ENCODE results near the gene CKB. TPM values are rescaled to one million over a fixed set of nuclear protein-coding genes. Genes with fewer than 3 reads are reported as not detected.

CKB gene
- total and polyA plus RNA-seq, 9 of the 15 experiments (the other 6 are each of a cell fraction or from before 2014, with no cell fraction given) = 23.9 to 692 (median 132) TPM

DNA sequence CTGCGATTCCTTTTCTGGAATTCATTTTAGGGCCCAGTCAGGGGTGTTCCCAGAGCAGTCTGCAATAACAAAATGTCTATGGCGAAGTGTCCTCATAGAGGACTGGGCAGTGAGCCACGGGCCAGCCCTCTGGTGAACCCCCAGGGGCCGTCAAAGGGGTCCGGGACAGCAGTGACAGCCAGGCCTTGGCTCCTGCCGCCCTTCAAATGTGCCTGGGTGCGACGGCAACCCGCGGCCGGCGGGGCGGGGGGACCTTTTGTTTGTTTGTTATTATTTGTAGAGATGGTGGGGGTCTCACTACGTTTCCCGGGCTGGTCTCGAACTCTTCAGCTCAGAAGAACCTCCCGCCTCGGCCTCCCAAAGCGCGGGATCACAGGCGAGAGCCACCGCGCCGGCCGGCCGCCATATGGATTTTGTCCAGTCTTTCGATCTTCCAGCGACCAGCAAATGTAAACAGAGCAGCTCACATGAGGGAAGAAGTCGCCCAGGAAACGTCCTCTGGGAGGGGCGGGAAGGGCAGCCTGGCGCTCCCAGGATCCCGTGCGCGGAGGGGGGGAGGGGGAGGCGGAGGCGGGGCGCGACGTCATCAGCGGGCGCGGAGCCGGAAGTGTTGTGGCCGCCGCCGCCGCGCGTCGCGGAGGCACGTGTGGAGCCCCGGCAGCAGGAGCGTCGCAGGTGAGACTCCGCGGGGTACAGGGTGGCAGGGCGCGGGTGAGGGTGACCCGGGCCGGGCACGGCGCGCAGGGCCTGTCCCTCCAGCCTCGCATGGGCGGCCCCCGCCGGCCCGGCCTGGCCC lies 6.2 kb upstream of the CKB start, which contains the start of gene TRMT61A (continued):
- TF ChIP-seq, protein P1, sequence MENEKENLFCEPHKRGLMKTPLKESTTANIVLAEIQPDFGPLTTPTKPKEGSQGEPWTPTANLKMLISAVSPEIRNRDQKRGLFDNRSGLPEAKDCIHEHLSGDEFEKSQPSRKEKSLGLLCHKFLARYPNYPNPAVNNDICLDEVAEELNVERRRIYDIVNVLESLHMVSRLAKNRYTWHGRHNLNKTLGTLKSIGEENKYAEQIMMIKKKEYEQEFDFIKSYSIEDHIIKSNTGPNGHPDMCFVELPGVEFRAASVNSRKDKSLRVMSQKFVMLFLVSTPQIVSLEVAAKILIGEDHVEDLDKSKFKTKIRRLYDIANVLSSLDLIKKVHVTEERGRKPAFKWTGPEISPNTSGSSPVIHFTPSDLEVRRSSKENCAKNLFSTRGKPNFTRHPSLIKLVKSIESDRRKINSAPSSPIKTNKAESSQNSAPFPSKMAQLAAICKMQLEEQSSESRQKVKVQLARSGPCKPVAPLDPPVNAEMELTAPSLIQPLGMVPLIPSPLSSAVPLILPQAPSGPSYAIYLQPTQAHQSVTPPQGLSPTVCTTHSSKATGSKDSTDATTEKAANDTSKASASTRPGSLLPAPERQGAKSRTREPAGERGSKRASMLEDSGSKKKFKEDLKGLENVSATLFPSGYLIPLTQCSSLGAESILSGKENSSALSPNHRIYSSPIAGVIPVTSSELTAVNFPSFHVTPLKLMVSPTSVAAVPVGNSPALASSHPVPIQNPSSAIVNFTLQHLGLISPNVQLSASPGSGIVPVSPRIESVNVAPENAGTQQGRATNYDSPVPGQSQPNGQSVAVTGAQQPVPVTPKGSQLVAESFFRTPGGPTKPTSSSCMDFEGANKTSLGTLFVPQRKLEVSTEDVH (IDR thresholded peaks at IDR 0.05; ENCODE audit: low read depth, partially characterized antibody) = no peak
- TF ChIP-seq, protein P2, sequence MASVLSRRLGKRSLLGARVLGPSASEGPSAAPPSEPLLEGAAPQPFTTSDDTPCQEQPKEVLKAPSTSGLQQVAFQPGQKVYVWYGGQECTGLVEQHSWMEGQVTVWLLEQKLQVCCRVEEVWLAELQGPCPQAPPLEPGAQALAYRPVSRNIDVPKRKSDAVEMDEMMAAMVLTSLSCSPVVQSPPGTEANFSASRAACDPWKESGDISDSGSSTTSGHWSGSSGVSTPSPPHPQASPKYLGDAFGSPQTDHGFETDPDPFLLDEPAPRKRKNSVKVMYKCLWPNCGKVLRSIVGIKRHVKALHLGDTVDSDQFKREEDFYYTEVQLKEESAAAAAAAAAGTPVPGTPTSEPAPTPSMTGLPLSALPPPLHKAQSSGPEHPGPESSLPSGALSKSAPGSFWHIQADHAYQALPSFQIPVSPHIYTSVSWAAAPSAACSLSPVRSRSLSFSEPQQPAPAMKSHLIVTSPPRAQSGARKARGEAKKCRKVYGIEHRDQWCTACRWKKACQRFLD (CRISPR knock-in tag; IDR thresholded peaks at IDR 0.05) = peak; percentile 80
- TF ChIP-seq CREB1 (IDR thresholded peaks at IDR 0.05) (peak; percentile 89), CREB1 (CRISPR knock-in tag; IDR thresholded peaks at IDR 0.05) (peak; percentile 87), ZNF584 (CRISPR knock-in tag; IDR thresholded peaks at IDR 0.05; ENCODE audit: low read depth) (no peak), ZNF24 (IDR thresholded peaks at IDR 0.05) (no peak), MBD2 (IDR thresholded peaks at IDR 0.05; ENCODE audit: borderline replicate concordance, low read depth) (no peak), RBFOX2 (IDR thresholded peaks at IDR 0.05; ENCODE audit: low read depth, low read length) (peak; percentile 77), SNRNP70 (optimal IDR thresholded peaks at IDR 0.05; ENCODE audit: low read depth, low read length) (no peak), ZNF507 (tag; conservative IDR thresholded peaks at IDR 0.05) (no peak), ZNF551 (CRISPR knock-in tag; IDR thresholded peaks at IDR 0.05) (no peak)
- TF ChIP-seq, protein P3, sequence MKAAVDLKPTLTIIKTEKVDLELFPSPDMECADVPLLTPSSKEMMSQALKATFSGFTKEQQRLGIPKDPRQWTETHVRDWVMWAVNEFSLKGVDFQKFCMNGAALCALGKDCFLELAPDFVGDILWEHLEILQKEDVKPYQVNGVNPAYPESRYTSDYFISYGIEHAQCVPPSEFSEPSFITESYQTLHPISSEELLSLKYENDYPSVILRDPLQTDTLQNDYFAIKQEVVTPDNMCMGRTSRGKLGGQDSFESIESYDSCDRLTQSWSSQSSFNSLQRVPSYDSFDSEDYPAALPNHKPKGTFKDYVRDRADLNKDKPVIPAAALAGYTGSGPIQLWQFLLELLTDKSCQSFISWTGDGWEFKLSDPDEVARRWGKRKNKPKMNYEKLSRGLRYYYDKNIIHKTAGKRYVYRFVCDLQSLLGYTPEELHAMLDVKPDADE (conservative IDR thresholded peaks at IDR 0.05; ENCODE audit: control insufficient read depth, low read depth, low read length) = peak; percentile 95; the same call in 1 of the 2 replicates
- TF ChIP-seq, protein P4, sequence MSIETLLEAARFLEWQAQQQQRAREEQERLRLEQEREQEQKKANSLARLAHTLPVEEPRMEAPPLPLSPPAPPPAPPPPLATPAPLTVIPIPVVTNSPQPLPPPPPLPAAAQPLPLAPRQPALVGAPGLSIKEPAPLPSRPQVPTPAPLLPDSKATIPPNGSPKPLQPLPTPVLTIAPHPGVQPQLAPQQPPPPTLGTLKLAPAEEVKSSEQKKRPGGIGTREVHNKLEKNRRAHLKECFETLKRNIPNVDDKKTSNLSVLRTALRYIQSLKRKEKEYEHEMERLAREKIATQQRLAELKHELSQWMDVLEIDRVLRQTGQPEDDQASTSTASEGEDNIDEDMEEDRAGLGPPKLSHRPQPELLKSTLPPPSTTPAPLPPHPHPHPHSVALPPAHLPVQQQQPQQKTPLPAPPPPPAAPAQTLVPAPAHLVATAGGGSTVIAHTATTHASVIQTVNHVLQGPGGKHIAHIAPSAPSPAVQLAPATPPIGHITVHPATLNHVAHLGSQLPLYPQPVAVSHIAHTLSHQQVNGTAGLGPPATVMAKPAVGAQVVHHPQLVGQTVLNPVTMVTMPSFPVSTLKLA (conservative IDR thresholded peaks at IDR 0.05) = peak; percentile 57 to 85
- TF ChIP-seq, protein P5, sequence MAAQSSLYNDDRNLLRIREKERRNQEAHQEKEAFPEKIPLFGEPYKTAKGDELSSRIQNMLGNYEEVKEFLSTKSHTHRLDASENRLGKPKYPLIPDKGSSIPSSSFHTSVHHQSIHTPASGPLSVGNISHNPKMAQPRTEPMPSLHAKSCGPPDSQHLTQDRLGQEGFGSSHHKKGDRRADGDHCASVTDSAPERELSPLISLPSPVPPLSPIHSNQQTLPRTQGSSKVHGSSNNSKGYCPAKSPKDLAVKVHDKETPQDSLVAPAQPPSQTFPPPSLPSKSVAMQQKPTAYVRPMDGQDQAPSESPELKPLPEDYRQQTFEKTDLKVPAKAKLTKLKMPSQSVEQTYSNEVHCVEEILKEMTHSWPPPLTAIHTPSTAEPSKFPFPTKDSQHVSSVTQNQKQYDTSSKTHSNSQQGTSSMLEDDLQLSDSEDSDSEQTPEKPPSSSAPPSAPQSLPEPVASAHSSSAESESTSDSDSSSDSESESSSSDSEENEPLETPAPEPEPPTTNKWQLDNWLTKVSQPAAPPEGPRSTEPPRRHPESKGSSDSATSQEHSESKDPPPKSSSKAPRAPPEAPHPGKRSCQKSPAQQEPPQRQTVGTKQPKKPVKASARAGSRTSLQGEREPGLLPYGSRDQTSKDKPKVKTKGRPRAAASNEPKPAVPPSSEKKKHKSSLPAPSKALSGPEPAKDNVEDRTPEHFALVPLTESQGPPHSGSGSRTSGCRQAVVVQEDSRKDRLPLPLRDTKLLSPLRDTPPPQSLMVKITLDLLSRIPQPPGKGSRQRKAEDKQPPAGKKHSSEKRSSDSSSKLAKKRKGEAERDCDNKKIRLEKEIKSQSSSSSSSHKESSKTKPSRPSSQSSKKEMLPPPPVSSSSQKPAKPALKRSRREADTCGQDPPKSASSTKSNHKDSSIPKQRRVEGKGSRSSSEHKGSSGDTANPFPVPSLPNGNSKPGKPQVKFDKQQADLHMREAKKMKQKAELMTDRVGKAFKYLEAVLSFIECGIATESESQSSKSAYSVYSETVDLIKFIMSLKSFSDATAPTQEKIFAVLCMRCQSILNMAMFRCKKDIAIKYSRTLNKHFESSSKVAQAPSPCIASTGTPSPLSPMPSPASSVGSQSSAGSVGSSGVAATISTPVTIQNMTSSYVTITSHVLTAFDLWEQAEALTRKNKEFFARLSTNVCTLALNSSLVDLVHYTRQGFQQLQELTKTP (IDR thresholded peaks at IDR 0.05; ENCODE audit: low read depth in 1 of 2, partially characterized antibody in 2 of 2) = peak in 1 of 2 experiments; percentile 37
